Body of pancreas (tissue), 4 donors: ENCODE data around the gene OR51T1. TPM values are rescaled to one million over a fixed set of nuclear protein-coding genes. Genes with fewer than 3 reads are reported as not detected.

Source experiments
- ATAC-seq: fragments of 150-250 bp; one replicate; pipeline ENCODE4 v1.9.1; 2016
- DNase-seq, 4 donors: peaks; one replicate each; pipeline ENCODE4 v3.0.0-alpha.2; 2019
- H3K27ac ChIP-seq, 4 donors: fragments of 200-600 bp; sonication (generic); 1 replicate in 3 of 4; 2 replicates in 1 of 4; pipeline versions ENCODE4 v1.5.1 to v1.6.1; 2016 to 2019; ENCODE audit warnings: mild to moderate bottlenecking in 1 of 4, mixed read lengths in 1 of 4, moderate library complexity in 1 of 4
- H3K27me3 ChIP-seq, 2 donors: fragments of 200-600 bp; sonication (generic); one replicate each; pipeline ENCODE4 v1.6.0; 2016; ENCODE audit warnings: mild to moderate bottlenecking in 1 of 2
- H3K36me3 ChIP-seq, 2 donors: fragments of 200-600 bp; sonication (generic); replicated peaks in 1 of 2; 2 replicates each; pipeline ENCODE4 v1.5.1; 2016; ENCODE audit warnings: low read depth in 2 of 2; ENCODE audit not compliant: insufficient read depth in 1 of 2
- H3K4me1 ChIP-seq: fragments of 200-600 bp; sonication (generic); one replicate; pipeline ENCODE4 v1.6.0; 2016
- H3K4me3 ChIP-seq, 2 donors: fragments of 200-600 bp; sonication (generic); 1 replicate in 1 of 2; 2 replicates in 1 of 2; pipeline ENCODE4 v1.5.1; 2016 to 2019
- H3K9me3 ChIP-seq, 3 donors: fragments of 200-600 bp; sonication (generic); 1 replicate in 2 of 3; 2 replicates in 1 of 3; pipeline ENCODE4 v1.5.1; 2016
- POLR2A ChIP-seq, 3 donors: fragments of 450-650 bp; IDR thresholded peaks; one replicate each; pipeline ENCODE4 v1.6.1; 2016; ENCODE audit warnings: antibody characterized with exemption in 3 of 3, mild to moderate bottlenecking in 2 of 3
- WGBS, 2 donors: methylation state at CpG; one replicate each; pipeline ENCODE4 v1.1.5; 2017; 5-methylcytosine and 5-hydroxymethylcytosine counted together
- intact Hi-C: fragments of 100-400 bp; cut with DNase I; formaldehyde crosslinking; loops from one replicate; pipeline ENCODE4 v1.15.1; 2023
- total RNA-seq, 2 donors: library from RNA; depleted of rRNA; stranded (reverse); fragments of >200 nt; gene quantifications; one replicate each; pipeline ENCODE4 v1.1.0, GENCODE V29; 2016
- TF ChIP-seq, protein P1 (sequence below), 7 experiments: fragments of 450-650 bp in 4 of 7; fragments of 200-600 bp in 3 of 7; sonication (generic) in 3 of 7; IDR thresholded peaks; one replicate each; pipeline ENCODE4 v1.5.1; 2016 to 2019; ENCODE audit warnings: antibody characterized with exemption in 7 of 7

Gene OR51T1
- total RNA-seq, 2 donors from 2014 or later, result not detected

DNA sequence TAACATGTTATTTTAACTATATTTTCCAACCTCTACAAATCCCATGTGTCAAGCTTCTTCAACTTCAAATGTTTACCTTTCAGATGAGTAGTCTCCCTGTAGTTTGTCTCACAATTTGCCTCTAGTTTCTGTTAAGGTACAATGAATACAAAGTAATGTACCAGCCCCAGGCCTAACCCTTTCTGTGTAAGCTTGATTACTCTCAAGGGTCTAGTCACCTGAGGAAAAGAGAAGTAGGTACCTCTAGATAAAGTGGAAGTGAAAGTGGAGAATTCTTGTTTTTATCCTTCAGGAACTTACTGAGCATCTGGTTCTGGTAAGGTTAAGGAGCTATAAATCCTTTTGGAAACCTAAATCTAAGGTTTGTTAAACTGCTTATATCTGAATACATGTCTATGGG lies 21.8 kb downstream of the OR51T1 start, which contains the start of gene OR51A7:
TSS of gene OR51A7 (plus strand) at position 300 of the 400 bp plus-strand sequence. CDS start 3,587 bp downstream, outside the sequence.
- DNase-seq (no peak), ATAC-seq (no peak)
- Histone ChIP-seq H3K36me3 (no peaks in the 10 kb centered on the region), H3K4me1 (no peaks in the 10 kb centered on the region), H3K27ac (no peak within 1 kb of the TSS), H3K27me3 (no peaks in the 10 kb centered on the region), H3K9me3 (no peaks in the 10 kb centered on the region), H3K4me3 (no peak within 1 kb of the TSS)
- intact Hi-C loops, result no loop called here
- TF ChIP-seq, protein P1, sequence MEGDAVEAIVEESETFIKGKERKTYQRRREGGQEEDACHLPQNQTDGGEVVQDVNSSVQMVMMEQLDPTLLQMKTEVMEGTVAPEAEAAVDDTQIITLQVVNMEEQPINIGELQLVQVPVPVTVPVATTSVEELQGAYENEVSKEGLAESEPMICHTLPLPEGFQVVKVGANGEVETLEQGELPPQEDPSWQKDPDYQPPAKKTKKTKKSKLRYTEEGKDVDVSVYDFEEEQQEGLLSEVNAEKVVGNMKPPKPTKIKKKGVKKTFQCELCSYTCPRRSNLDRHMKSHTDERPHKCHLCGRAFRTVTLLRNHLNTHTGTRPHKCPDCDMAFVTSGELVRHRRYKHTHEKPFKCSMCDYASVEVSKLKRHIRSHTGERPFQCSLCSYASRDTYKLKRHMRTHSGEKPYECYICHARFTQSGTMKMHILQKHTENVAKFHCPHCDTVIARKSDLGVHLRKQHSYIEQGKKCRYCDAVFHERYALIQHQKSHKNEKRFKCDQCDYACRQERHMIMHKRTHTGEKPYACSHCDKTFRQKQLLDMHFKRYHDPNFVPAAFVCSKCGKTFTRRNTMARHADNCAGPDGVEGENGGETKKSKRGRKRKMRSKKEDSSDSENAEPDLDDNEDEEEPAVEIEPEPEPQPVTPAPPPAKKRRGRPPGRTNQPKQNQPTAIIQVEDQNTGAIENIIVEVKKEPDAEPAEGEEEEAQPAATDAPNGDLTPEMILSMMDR (IDR thresholded peaks at IDR 0.05), result no peak
- no peak for TF ChIP-seq POLR2A (IDR thresholded peaks at IDR 0.05)

DNA sequence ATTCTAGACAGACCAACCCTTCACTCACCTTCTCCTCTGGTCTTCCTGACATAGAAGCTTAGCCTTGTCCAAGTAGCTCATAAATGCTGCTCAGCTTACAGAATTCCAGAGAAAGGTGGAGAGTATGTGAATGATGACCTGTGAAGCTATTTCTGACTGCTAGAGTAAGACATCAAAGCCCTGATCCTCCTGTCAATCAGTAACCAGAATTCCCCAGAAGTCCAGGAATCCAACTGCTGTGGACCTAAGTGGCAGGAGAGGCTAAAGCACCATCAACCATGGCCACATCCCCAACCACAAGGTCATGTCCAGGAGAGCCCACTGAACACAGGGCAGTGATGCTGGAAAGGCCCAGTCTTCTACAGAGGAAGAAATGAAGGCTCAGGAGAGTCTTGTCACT lies 34.9 kb downstream of the OR51T1 start:
- Histone ChIP-seq H3K4me3 (no peak overlapping the region), H3K36me3 (no peaks in the 10 kb centered on the region), H3K27me3 (no peaks in the 10 kb centered on the region), H3K27ac (no peak overlapping the region), H3K9me3 (no peaks in the 10 kb centered on the region), H3K4me1 (no peaks in the 10 kb centered on the region)
- TF ChIP-seq, protein P1 (IDR thresholded peaks at IDR 0.05), result no peak
- no peak for DNase-seq
- intact Hi-C loops, result no loop called here
- ATAC-seq, result no peak

DNA sequence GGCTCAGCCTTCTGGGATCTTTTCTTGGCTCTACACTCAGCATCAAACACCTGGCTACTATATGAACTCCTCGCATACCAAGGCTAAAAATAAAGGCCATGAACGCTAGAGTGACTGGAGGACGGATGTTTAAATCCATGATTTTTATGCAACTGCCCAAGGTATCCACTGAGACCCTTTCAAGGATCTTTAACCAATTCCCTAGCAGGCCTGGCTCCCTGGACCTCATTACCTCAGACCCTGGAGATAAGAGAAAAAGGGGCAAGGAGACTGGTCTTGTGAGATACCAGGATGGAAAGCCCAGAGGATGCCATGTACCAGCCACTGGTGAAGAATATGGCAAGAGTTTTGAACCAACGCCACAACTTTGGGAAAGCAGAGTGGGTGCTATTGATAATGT lies 37.5 kb downstream of the OR51T1 start, which contains the start of gene OR51G2:
TSS of gene OR51G2 (minus strand) at position 101 of the 400 bp plus-strand sequence. CDS start 3,687 bp downstream, outside the sequence.
- no peaks in the 10 kb centered on the region for H3K27me3 ChIP-seq
- H3K27ac ChIP-seq, result no peak within 1 kb of the TSS
- WGBS, 2 donors, result 74 to 82% methylated on average over 4 of the region's 4 CpGs
- no peak for DNase-seq
- no peak for TF ChIP-seq POLR2A (IDR thresholded peaks at IDR 0.05)
- TF ChIP-seq, protein P1 (IDR thresholded peaks at IDR 0.05), result no peak
- ATAC-seq, result no peak
- no peak within 1 kb of the TSS for H3K4me3 ChIP-seq
- intact Hi-C loops, result no loop called here
- no peaks in the 10 kb centered on the region for H3K36me3 ChIP-seq
- no peaks in the 10 kb centered on the region for H3K4me1 ChIP-seq
- no peaks in the 10 kb centered on the region for H3K9me3 ChIP-seq

DNA sequence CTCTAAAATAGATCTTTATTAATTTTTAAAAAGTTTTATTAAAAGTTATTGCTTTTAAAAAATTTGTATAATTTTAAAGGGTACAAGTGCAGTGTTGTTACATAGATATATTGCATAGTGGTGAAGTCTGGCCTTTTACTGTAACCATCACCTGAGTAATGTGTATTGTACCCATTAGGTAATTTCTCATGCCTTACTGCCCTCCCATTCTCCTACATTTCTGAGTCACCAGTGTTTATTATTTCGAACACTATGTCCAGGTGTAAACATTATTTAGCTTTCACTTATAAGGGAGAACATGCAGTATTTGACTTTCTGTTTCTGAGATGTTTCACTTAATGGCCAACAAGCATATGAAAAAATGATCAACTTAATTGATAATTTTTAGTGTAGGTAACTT lies 40.1 kb downstream of the OR51T1 start:
- H3K27me3 ChIP-seq, result no peaks in the 10 kb centered on the region
- intact Hi-C loops, result no loop called here
- H3K9me3 ChIP-seq, result no peaks in the 10 kb centered on the region
- ATAC-seq (no peak), DNase-seq (no peak)
- no peak overlapping the region for H3K27ac ChIP-seq
- TF ChIP-seq, protein P1 (IDR thresholded peaks at IDR 0.05), result no peak
- TF ChIP-seq POLR2A (IDR thresholded peaks at IDR 0.05), result no peak
- 69 to 71% methylated on average over 1 of the region's 1 CpG for WGBS, 2 donors
- no peak overlapping the region for H3K4me3 ChIP-seq
- H3K36me3 ChIP-seq, result no peaks in the 10 kb centered on the region
- no peaks in the 10 kb centered on the region for H3K4me1 ChIP-seq

DNA sequence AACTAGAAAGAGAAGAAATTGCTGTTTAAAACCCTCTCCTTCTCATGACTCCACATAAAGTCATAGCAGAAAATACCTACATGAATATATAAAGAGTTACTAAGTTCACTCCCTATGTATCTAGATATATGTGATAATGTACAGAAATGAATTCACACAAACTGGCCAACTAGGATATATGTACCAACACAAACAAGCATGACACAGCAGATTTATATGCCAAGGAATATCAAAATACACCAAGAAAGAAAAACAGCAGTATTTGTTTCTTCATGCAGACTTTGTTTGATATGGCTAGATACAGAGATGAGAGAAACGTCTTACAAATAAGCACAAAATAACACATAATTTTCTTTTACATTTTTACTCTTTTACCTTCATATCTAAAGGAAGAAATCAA lies 40.6 kb downstream of the OR51T1 start:
- Histone ChIP-seq H3K4me3 (no peak overlapping the region), H3K27me3 (no peaks in the 10 kb centered on the region), H3K4me1 (no peaks in the 10 kb centered on the region), H3K36me3 (no peaks in the 10 kb centered on the region), H3K9me3 (no peaks in the 10 kb centered on the region), H3K27ac (no peak overlapping the region)
- no peak for ATAC-seq
- 28 to 31% methylated on average over 1 of the region's 1 CpG for WGBS, 2 donors
- TF ChIP-seq, protein P1 (IDR thresholded peaks at IDR 0.05), result no peak
- no peak for TF ChIP-seq POLR2A (IDR thresholded peaks at IDR 0.05)
- intact Hi-C loops, result no loop called here
- DNase-seq, result no peak
